K562 (cell line): ENCODE results near the gene SAMD8. TPM values are rescaled to one million over a fixed set of nuclear protein-coding genes. Genes with fewer than 3 reads are reported as not detected.

Experiments used
- CAMTA2 ChIP-seq: fragments of 250-450 bp; sonication (Bioruptor Pico); conservative IDR thresholded peaks from 2 replicates; pipeline ENCODE4 v1.5.1; 2022
- DACH1 ChIP-seq: fragments of 450-650 bp; IDR thresholded peaks from 2 replicates; pipeline ENCODE4 v1.6.1; 2018; ENCODE audit not compliant: partially characterized antibody
- ETV1 ChIP-seq: fragments of 450-650 bp; conservative IDR thresholded peaks from 2 replicates; pipeline ENCODE4 v1.6.1; 2016; ENCODE audit warnings: missing genetic modification characterization, control low read depth, low read depth, missing compliant biosample characterization
- ETV5 ChIP-seq: sonication (generic); formaldehyde crosslinking; IDR thresholded peaks from 2 replicates; pipeline ENCODE4 v1.4.0; 2020; ENCODE audit warnings: low read depth, mild to moderate bottlenecking, missing genetic modification reagents
- FOXJ3 ChIP-seq: sonication (generic); formaldehyde crosslinking; IDR thresholded peaks from 2 replicates; pipeline ENCODE4 v1.4.0; 2020; ENCODE audit warnings: mild to moderate bottlenecking, missing genetic modification reagents
- HMGN3 ChIP-seq: IDR thresholded peaks from 2 replicates; pipeline ENCODE4 v1.6.1; 2011; ENCODE audit warnings: borderline replicate concordance, low read depth, mild to moderate bottlenecking, mixed read lengths, low read length; ENCODE audit not compliant: insufficient read length; ENCODE audit errors: extremely low read depth
- MAFF ChIP-seq: IDR thresholded peaks from 2 replicates; pipeline ENCODE4 v1.6.1; 2012; ENCODE audit warnings: low read length, improper control_type of control experiment
- MAFK ChIP-seq: IDR thresholded peaks from 2 replicates; pipeline ENCODE4 v1.6.1; 2011; ENCODE audit warnings: low read length, improper control_type of control experiment
- MTF1 ChIP-seq: fragments of 250-450 bp; sonication (Bioruptor Pico); IDR thresholded peaks from 2 replicates; pipeline ENCODE4 v1.9.0; 2021; ENCODE audit warnings: moderate library complexity, mild to moderate bottlenecking, inconsistent platforms, borderline replicate concordance
- NR4A1 ChIP-seq, 2 experiments: fragments of 250-450 bp in 1 of 2; fragments of 450-650 bp in 1 of 2; sonication (Bioruptor Pico) in 1 of 2; IDR thresholded peaks; 2 replicates each; pipeline versions ENCODE4 v1.4.0 to v1.6.1; 2016 to 2020; ENCODE audit warnings: mild to moderate bottlenecking in 2 of 2, missing compliant biosample characterization in 1 of 2, missing genetic modification characterization in 1 of 2, moderate library complexity in 1 of 2
- RBM39 ChIP-seq: fragments of 200-400 bp; formaldehyde crosslinking; optimal IDR thresholded peaks from 2 replicates; pipeline ENCODE3; 2018; ENCODE audit warnings: low read depth, low read length
- SMAD1 ChIP-seq: fragments of 150-350 bp; IDR thresholded peaks from 2 replicates; pipeline ENCODE4 v1.6.1; 2014; ENCODE audit warnings: low read length, low read depth; ENCODE audit not compliant: partially characterized antibody
- SOX6 ChIP-seq: fragments of 450-650 bp; IDR thresholded peaks from 2 replicates; pipeline ENCODE4 v1.6.1; 2014; ENCODE audit warnings: mild to moderate bottlenecking
- SP1 ChIP-seq: sonication (generic); formaldehyde crosslinking; IDR thresholded peaks from 2 replicates; pipeline ENCODE4 v1.8.1; 2022; ENCODE audit warnings: mild to moderate bottlenecking, missing genetic modification reagents
- SREBF1 ChIP-seq: fragments of 150-350 bp; IDR thresholded peaks from 2 replicates; pipeline ENCODE4 v1.6.1; 2014; ENCODE audit warnings: antibody characterized with exemption, low read depth, low read length, borderline replicate concordance
- TAF9B ChIP-seq: fragments of 450-650 bp; IDR thresholded peaks from 2 replicates; pipeline ENCODE4 v1.6.1; 2018; ENCODE audit warnings: mild to moderate bottlenecking; ENCODE audit not compliant: partially characterized antibody
- U2AF2 ChIP-seq: fragments of 200-400 bp; formaldehyde crosslinking; optimal IDR thresholded peaks from 2 replicates; pipeline ENCODE3; 2017; ENCODE audit warnings: low read depth, mild to moderate bottlenecking, low read length
- ZNF408 ChIP-seq: fragments of 250-450 bp; sonication (Bioruptor Pico); IDR thresholded peaks from 2 replicates; pipeline ENCODE4 v1.4.0; 2020; ENCODE audit warnings: low read depth, mild to moderate bottlenecking, moderate library complexity
- ZNF57 ChIP-seq: fragments of 450-650 bp; formaldehyde crosslinking; IDR thresholded peaks from 2 replicates; pipeline ENCODE4 v1.4.0; 2020; ENCODE audit warnings: mild to moderate bottlenecking, moderate library complexity
- ZNF584 ChIP-seq: fragments of 200-800 bp; sonication (Bioruptor generic); IDR thresholded peaks from 2 replicates; pipeline ENCODE4 v1.6.1; 2016; ENCODE audit warnings: low read depth, mild to moderate bottlenecking, missing genetic modification characterization, missing compliant biosample characterization
- ZSCAN29 ChIP-seq: fragments of 450-650 bp; IDR thresholded peaks from 2 replicates; pipeline ENCODE4 v1.6.1; 2017
- polyA plus RNA-seq, 8 experiments: library from polyadenylated mRNA; depleted of rRNA in 4 of 8; stranded (reverse) in 5 of 8; unstranded in 3 of 8; fragments of >200 nt; fragmentation: Nextera tagmentation in 2 of 8; fragmentation: Illumina TruSeq in 1 of 8; extraction: Ambion mirVana in 2 of 8; extraction: Trizol in 1 of 8; gene quantifications; 2 replicates each; pipeline versions ENCODE4 v1.2.1 to v1.2.3, GENCODE V29; 2011 to 2014; ENCODE audit warnings: inconsistent platforms in 1 of 8, missing spikeins in 1 of 8
- total RNA-seq, 7 experiments: library from RNA; depleted of rRNA in 6 of 7; stranded (reverse); fragments of >200 nt in 6 of 7; fragmentation: Illumina TruSeq in 2 of 7; extraction: Trizol in 2 of 7; gene quantifications; 2 replicates each; pipeline versions ENCODE4 v1.2.1 to v1.2.3, GENCODE V29; 2011 to 2021; ENCODE audit warnings: low replicate concordance in 1 of 7
- TF ChIP-seq, protein P1 (sequence below), 2 experiments: fragments of 450-650 bp in 1 of 2; IDR thresholded peaks; 2 replicates each; pipeline ENCODE4 v1.6.1; 2011 to 2017; ENCODE audit warnings: low read depth in 2 of 2, antibody characterized with exemption in 1 of 2, borderline replicate concordance in 1 of 2, low read length in 1 of 2, mild to moderate bottlenecking in 1 of 2, mixed read lengths in 1 of 2; ENCODE audit not compliant: control insufficient read depth in 1 of 2
- TF ChIP-seq, protein P2 (sequence below): IDR thresholded peaks from 2 replicates; pipeline ENCODE4 v1.6.1; 2011; ENCODE audit warnings: borderline replicate concordance, low read depth, mild to moderate bottlenecking, moderate library complexity, low read length; ENCODE audit not compliant: insufficient read depth, poor library complexity, severe bottlenecking

The SAMD8 gene
- total and polyA plus RNA-seq, 9 of the 15 experiments (the other 6 are each of a cell fraction or from before 2014, with no cell fraction given): 2.7 to 16.1 (median 6.2) TPM

DNA sequence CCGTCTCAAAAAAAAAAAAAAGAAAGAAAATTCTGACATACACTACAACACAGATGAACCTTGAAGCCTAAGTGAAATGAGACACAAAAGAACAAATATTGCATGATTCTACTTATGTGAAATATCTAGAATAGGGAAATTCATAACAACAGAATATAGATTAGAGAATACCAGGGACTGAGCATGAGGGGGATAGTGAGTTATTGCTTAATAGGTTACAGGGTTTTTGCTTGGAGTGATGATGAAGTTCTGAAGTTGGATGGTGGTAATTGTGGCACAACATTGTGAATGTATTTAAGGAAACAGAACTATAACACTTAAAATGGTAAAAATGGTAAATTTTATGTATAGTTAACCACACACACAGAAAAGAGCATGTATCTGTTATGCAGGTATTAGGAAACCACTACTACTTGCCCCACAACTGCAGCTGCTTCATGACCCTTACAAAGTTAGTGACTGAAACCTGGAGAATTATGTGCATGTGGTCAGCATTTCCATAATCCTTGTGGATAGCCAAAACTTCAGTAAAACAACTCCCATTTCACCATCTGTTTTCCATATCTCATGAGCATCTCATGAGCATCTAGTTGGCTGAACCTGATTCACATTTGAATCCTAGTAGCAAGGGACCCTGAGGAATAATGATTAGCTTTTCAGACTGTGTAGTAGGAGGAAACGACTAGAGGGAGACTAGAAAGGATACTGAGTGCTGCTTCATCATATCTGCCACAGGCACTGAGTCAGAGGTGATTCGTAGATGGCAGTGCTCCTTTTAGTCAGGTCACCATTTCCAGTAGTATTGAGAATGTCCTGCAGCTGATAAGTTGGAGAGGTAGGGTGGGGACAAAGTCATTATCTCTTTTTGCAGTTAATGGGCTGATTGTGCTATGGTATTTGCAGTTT is 26.3 kb downstream of the SAMD8 start (continued):
- TF ChIP-seq SP1 (CRISPR knock-in tag) (no peak), FOXJ3 (no peak), SOX6 (peak; percentile 74; the same call in 1 of the 2 replicates), SREBF1 (no peak), RBM39 (no peak), TAF9B (peak; percentile 42), MAFF (peak; percentile 1; the same call in 1 of the 2 replicates), ETV1 (tag) (no peak), HMGN3 (no peak), SMAD1 (no peak), ZNF584 (CRISPR knock-in tag) (no peak), ZSCAN29 (no peak), DACH1 (peak; percentile 91), NR4A1 (CRISPR knock-in tag; IDR thresholded peaks at IDR 0.05) (no peak), NR4A1 (tag; IDR thresholded peaks at IDR 0.05) (no peak), ZNF408 (no peak), ETV5 (CRISPR knock-in tag) (no peak), MTF1 (CRISPR knock-in tag) (no peak), MAFK (peak; percentile 13; the same call in 1 of the 2 replicates), ZNF57 (no peak), CAMTA2 (no peak), U2AF2 (no peak)
- TF ChIP-seq, protein P1, sequence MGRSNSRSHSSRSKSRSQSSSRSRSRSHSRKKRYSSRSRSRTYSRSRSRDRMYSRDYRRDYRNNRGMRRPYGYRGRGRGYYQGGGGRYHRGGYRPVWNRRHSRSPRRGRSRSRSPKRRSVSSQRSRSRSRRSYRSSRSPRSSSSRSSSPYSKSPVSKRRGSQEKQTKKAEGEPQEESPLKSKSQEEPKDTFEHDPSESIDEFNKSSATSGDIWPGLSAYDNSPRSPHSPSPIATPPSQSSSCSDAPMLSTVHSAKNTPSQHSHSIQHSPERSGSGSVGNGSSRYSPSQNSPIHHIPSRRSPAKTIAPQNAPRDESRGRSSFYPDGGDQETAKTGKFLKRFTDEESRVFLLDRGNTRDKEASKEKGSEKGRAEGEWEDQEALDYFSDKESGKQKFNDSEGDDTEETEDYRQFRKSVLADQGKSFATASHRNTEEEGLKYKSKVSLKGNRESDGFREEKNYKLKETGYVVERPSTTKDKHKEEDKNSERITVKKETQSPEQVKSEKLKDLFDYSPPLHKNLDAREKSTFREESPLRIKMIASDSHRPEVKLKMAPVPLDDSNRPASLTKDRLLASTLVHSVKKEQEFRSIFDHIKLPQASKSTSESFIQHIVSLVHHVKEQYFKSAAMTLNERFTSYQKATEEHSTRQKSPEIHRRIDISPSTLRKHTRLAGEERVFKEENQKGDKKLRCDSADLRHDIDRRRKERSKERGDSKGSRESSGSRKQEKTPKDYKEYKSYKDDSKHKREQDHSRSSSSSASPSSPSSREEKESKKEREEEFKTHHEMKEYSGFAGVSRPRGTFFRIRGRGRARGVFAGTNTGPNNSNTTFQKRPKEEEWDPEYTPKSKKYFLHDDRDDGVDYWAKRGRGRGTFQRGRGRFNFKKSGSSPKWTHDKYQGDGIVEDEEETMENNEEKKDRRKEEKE (IDR thresholded peaks at IDR 0.05; ENCODE audit: borderline replicate concordance in 1 of 2, control insufficient read depth in 1 of 2, low read depth in 2 of 2, low read length in 1 of 2): no peak
- TF ChIP-seq, protein P2, sequence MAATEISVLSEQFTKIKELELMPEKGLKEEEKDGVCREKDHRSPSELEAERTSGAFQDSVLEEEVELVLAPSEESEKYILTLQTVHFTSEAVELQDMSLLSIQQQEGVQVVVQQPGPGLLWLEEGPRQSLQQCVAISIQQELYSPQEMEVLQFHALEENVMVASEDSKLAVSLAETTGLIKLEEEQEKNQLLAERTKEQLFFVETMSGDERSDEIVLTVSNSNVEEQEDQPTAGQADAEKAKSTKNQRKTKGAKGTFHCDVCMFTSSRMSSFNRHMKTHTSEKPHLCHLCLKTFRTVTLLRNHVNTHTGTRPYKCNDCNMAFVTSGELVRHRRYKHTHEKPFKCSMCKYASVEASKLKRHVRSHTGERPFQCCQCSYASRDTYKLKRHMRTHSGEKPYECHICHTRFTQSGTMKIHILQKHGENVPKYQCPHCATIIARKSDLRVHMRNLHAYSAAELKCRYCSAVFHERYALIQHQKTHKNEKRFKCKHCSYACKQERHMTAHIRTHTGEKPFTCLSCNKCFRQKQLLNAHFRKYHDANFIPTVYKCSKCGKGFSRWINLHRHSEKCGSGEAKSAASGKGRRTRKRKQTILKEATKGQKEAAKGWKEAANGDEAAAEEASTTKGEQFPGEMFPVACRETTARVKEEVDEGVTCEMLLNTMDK: no peak
